A673 (cell line): ENCODE results near the gene DNAH1.

Experiments used
- EZH2 ChIP-seq: fragments of 200-600 bp; sonication (generic); IDR thresholded peaks from 2 replicates; pipeline ENCODE4 v1.6.1; 2017; ENCODE audit warnings: borderline replicate concordance, low read depth, mild to moderate bottlenecking, mixed read lengths, antibody characterized with exemption, low read length; ENCODE audit not compliant: poor library complexity, severe bottlenecking
- TF ChIP-seq, protein P1 (sequence below): fragments of 300-800, 200-600 bp; sonication (generic); conservative IDR thresholded peaks from 2 replicates; pipeline ENCODE4 v1.5.1; 2017; ENCODE audit warnings: low read depth, mild to moderate bottlenecking, antibody characterized with exemption, low read length, moderate library complexity, mixed read lengths

GRCh38 chr3:52331906-52332305 is 15.8 kb downstream of the DNAH1 start:
- TF ChIP-seq, protein P1, sequence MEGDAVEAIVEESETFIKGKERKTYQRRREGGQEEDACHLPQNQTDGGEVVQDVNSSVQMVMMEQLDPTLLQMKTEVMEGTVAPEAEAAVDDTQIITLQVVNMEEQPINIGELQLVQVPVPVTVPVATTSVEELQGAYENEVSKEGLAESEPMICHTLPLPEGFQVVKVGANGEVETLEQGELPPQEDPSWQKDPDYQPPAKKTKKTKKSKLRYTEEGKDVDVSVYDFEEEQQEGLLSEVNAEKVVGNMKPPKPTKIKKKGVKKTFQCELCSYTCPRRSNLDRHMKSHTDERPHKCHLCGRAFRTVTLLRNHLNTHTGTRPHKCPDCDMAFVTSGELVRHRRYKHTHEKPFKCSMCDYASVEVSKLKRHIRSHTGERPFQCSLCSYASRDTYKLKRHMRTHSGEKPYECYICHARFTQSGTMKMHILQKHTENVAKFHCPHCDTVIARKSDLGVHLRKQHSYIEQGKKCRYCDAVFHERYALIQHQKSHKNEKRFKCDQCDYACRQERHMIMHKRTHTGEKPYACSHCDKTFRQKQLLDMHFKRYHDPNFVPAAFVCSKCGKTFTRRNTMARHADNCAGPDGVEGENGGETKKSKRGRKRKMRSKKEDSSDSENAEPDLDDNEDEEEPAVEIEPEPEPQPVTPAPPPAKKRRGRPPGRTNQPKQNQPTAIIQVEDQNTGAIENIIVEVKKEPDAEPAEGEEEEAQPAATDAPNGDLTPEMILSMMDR, result no peak
- TF ChIP-seq EZH2, result no peak
